ENCODE data around the gene C2orf72. TPM values are rescaled to one million over a fixed set of nuclear protein-coding genes. Genes with fewer than 3 reads are reported as not detected.

Gene C2orf72
- total and polyA plus RNA-seq, 2 of the 13 experiments (the other 11 are each of a cell fraction or from before 2014, with no cell fraction given), result 147 to 203 TPM

GRCh38 chr2:231033147-231034132, 3.9 kb upstream of the C2orf72 start (continued):
- TF ChIP-seq ZNF691 (CRISPR knock-in tag; IDR thresholded peaks at IDR 0.05; ENCODE audit: borderline replicate concordance, low read depth), result no peak
- no peak for TF ChIP-seq PTBP1 (IDR thresholded peaks at IDR 0.05; ENCODE audit: low read depth, low read length, poor library complexity, severe bottlenecking)
- peak; percentile 41; the same call in 1 of the 2 replicates for TF ChIP-seq HNF4G (IDR thresholded peaks at IDR 0.05; ENCODE audit: borderline replicate concordance, low read depth, low read length)
- no peak for TF ChIP-seq HNF4G (CRISPR knock-in tag; IDR thresholded peaks at IDR 0.05; ENCODE audit: borderline replicate concordance, low read depth)
- TF ChIP-seq ZNF605 (CRISPR knock-in tag; IDR thresholded peaks at IDR 0.05), result 0 out of 2 replicates have a peak, but pooled peaks have one; percentile 21
- no peak for TF ChIP-seq SNAPC4 (CRISPR knock-in tag; IDR thresholded peaks at IDR 0.05)
- TF ChIP-seq KLF11 (CRISPR knock-in tag; IDR thresholded peaks at IDR 0.05), result no peak
- no peak for TF ChIP-seq RBM39 (IDR thresholded peaks at IDR 0.05; ENCODE audit: low read depth, low read length, poor library complexity, severe bottlenecking)
- TF ChIP-seq MEIS1 (CRISPR knock-in tag; IDR thresholded peaks at IDR 0.05; ENCODE audit: borderline replicate concordance), result no peak
- no peak for TF ChIP-seq TCF12 (IDR thresholded peaks at IDR 0.05)
- no peak for TF ChIP-seq TCF12 (CRISPR knock-in tag; IDR thresholded peaks at IDR 0.05)
- TF ChIP-seq NR2C2 (CRISPR knock-in tag; IDR thresholded peaks at IDR 0.05; ENCODE audit: borderline replicate concordance), result 0 out of 2 replicates have a peak, but pooled peaks have one; percentile 16
- no peak for TF ChIP-seq ZMYM4 (CRISPR knock-in tag; IDR thresholded peaks at IDR 0.05)
- no peak for TF ChIP-seq EHMT2 (IDR thresholded peaks at IDR 0.05; ENCODE audit: borderline replicate concordance, low read depth, low read length)
- TF ChIP-seq MED1 (CRISPR knock-in tag; IDR thresholded peaks at IDR 0.05), result 0 out of 2 replicates have a peak, but pooled peaks have one; percentile 14
- no peak for TF ChIP-seq ZSCAN9 (CRISPR knock-in tag; IDR thresholded peaks at IDR 0.05; ENCODE audit: borderline replicate concordance)
- no peak for TF ChIP-seq GATAD2A (CRISPR knock-in tag; IDR thresholded peaks at IDR 0.05)
- 0 out of 2 replicates have a peak, but pooled peaks have one; percentile 39 for TF ChIP-seq ZBTB42 (CRISPR knock-in tag; IDR thresholded peaks at IDR 0.05)
- no peak for TF ChIP-seq ZNF670 (CRISPR knock-in tag; IDR thresholded peaks at IDR 0.05; ENCODE audit: borderline replicate concordance)
- no peak for TF ChIP-seq KMT2A (CRISPR knock-in tag; IDR thresholded peaks at IDR 0.05)
- no peak for TF ChIP-seq ZNF556 (CRISPR knock-in tag; IDR thresholded peaks at IDR 0.05; ENCODE audit: borderline replicate concordance)
- TF ChIP-seq EED (CRISPR knock-in tag; IDR thresholded peaks at IDR 0.05), result no peak
- no peak for TF ChIP-seq ZNF841 (CRISPR knock-in tag; IDR thresholded peaks at IDR 0.05; ENCODE audit: borderline replicate concordance)
- peak; percentile 45; the same call in 1 of the 2 replicates for TF ChIP-seq ZNF501 (CRISPR knock-in tag; IDR thresholded peaks at IDR 0.05)

All from HepG2 (cell line).